DMS53 treated with DMSO at 0.1 percent for 48 hours (cell line): ENCODE results near the gene VEGFB.
A peak's percentile ranks its signal among the peaks of the same experiment; 100 is the strongest.

Experiments
- DNase-seq: peaks from one replicate; lab custom pipeline; 2025; ENCODE audit not compliant: unreplicated experiment; lab: John Stamatoyannopoulos, UW

Gene VEGFB

GRCh38 chr11:64233913-64234586 lies at the start of gene VEGFB:
Gene VEGFB (plus strand): TSS chr11:64234584. CDS start chr11:64234834, 250 bp downstream.
- peak; percentile 27 for DNase-seq

GRCh38 chr11:64185175-64185692 lies 49.1 kb upstream of the VEGFB start:
- DNase-seq: peak; percentile 71

GRCh38 chr11:64185693-64186491 lies 48.5 kb upstream of the VEGFB start, which contains the start of gene STIP1:
Gene STIP1 (plus strand): TSS chr11:64186171. CDS start chr11:64186262, 91 bp downstream.
- DNase-seq: peak; percentile 99

GRCh38 chr11:64186492-64187165 lies 47.8 kb upstream of the VEGFB start:
- no peak for DNase-seq

GRCh38 chr11:64192434-64192833 lies 42.0 kb upstream of the VEGFB start:
- no peak for DNase-seq

- no peak for DNase-seq
Measured at GRCh38 chr11:64196626-64197025, 37.8 kb upstream of the VEGFB start.

GRCh38 chr11:64198511-64198910 lies 35.9 kb upstream of the VEGFB start:
- no peak for DNase-seq

- DNase-seq: no peak
Measured at GRCh38 chr11:64201543-64201942, 32.8 kb upstream of the VEGFB start.

GRCh38 chr11:64202992-64203391 lies 31.4 kb upstream of the VEGFB start:
- DNase-seq: no peak

GRCh38 chr11:64203421-64204079 lies 30.8 kb upstream of the VEGFB start:
- DNase-seq: no peak

GRCh38 chr11:64204080-64204440 lies 30.3 kb upstream of the VEGFB start:
- no peak for DNase-seq

- peak; percentile 66 for DNase-seq
Measured at GRCh38 chr11:64204464-64204989, 29.9 kb upstream of the VEGFB start.

GRCh38 chr11:64206457-64207255 lies 27.7 kb upstream of the VEGFB start, which contains the start of gene FERMT3:
Gene FERMT3 (plus strand): TSS chr11:64206721. CDS start chr11:64207365, 644 bp downstream.
- no peak for DNase-seq

GRCh38 chr11:64207256-64208085 lies 26.9 kb upstream of the VEGFB start:
- DNase-seq: no peak

GRCh38 chr11:64208086-64208795 lies 26.1 kb upstream of the VEGFB start:
- no peak for DNase-seq

- DNase-seq: no peak
Measured at GRCh38 chr11:64208796-64209562, 25.4 kb upstream of the VEGFB start.

- no peak for DNase-seq
Measured at GRCh38 chr11:64209563-64209843, 24.9 kb upstream of the VEGFB start.
